GM12878 (cell line): ENCODE measurements around the gene CBFB. TPM values are rescaled to one million over a fixed set of nuclear protein-coding genes. Genes with fewer than 3 reads are reported as not detected.

Experiments
- ATAC-seq: fragments of 200-7000 bp; cut with Tn5 transposase; 3 replicates; pipeline ENCODE4 v1.9.1; 2020; ENCODE audit warnings: mild to moderate bottlenecking, moderate library complexity
- BruUV-seq: library from RNA; stranded (reverse); fragments of 400-500 nt; replicated peaks from 2 replicates; lab custom pipeline; 2021; lab: Mats Ljungman, UMichigan
- CTCF ChIA-PET: fragments of 300-600 bp; sonication (Branson Sonifier 250); formaldehyde crosslinking; extraction: SDS; loops from one replicate; lab custom pipeline; 2021; ENCODE audit warnings: inconsistent platforms; lab: Yijun Ruan, JAX
- POLR2A ChIA-PET: fragments of 350-600 bp; formaldehyde crosslinking; extraction: SDS; loops from one replicate; lab custom pipeline; 2021; ENCODE audit warnings: inconsistent platforms; lab: Charles Lee
- RAD21 ChIA-PET: fragments of 300-600 bp; sonication (Branson Sonifier 250); formaldehyde crosslinking; loops from one replicate; lab custom pipeline; 2023; ENCODE audit warnings: antibody characterized with exemption; ENCODE audit not compliant: unreplicated experiment; lab: Charles Lee
- SMC1A ChIA-PET: fragments of 300-600 bp; sonication (Branson Sonifier 250); formaldehyde crosslinking; loops from one replicate; lab custom pipeline; 2023; ENCODE audit not compliant: unreplicated experiment, uncharacterized antibody; lab: Charles Lee
- DNase-seq: peaks from one replicate; pipeline ENCODE4 v3.0.0-alpha.2; 2011; ENCODE audit warnings: low read depth, low spot score
- FAIRE-seq: peaks from 3 replicates; lab custom pipeline; 2011; peaks lifted over from hg19 to GRCh38; lab: Jason Lieb, UNC
- H2AFZ ChIP-seq: 2 replicates; pipeline ENCODE4 v1.6.0; 2011; ENCODE audit warnings: low read depth, low read length, control low read depth; ENCODE audit not compliant: control insufficient read depth
- H3K27ac ChIP-seq: 2 replicates; pipeline ENCODE4 v1.5.1; 2011; ENCODE audit warnings: control low read depth; ENCODE audit not compliant: control insufficient read depth, insufficient read depth
- H3K27me3 ChIP-seq, 2 experiments: replicated peaks in 1 of 2; 2 replicates each; pipeline versions ENCODE4 v1.6.0 to v1.6.1; 2011; ENCODE audit warnings: low read length in 1 of 2; ENCODE audit not compliant: control insufficient read depth in 2 of 2, insufficient read depth in 2 of 2
- H3K36me3 ChIP-seq, 2 experiments: 2 replicates each; pipeline ENCODE4 v1.5.1; 2011; ENCODE audit warnings: low read length in 1 of 2; ENCODE audit not compliant: control insufficient read depth in 2 of 2, insufficient read depth in 2 of 2
- H3K4me1 ChIP-seq: 2 replicates; pipeline ENCODE4 v1.6.1; 2011; ENCODE audit warnings: mild to moderate bottlenecking, low read length, moderate library complexity, mixed read lengths; ENCODE audit not compliant: control insufficient read depth, insufficient read depth
- H3K4me2 ChIP-seq: 2 replicates; pipeline ENCODE4 v1.6.0; 2011; ENCODE audit warnings: control low read depth; ENCODE audit not compliant: control insufficient read depth, insufficient read depth
- H3K4me3 ChIP-seq: fragments of 200-600 bp; sonication (generic); 2 replicates; pipeline ENCODE4 v1.5.1; 2016
- H3K79me2 ChIP-seq: 2 replicates; pipeline ENCODE4 v1.6.0; 2011; ENCODE audit warnings: low read length; ENCODE audit not compliant: control insufficient read depth, insufficient read depth
- H3K9ac ChIP-seq: 2 replicates; pipeline ENCODE4 v1.8.0; 2011; ENCODE audit warnings: low read length, control low read depth, mixed read lengths; ENCODE audit not compliant: control insufficient read depth, insufficient read depth
- H3K9me3 ChIP-seq: replicated peaks from 3 replicates; pipeline ENCODE4 v1.5.1; 2011; ENCODE audit warnings: mild to moderate bottlenecking, low read length; ENCODE audit not compliant: control insufficient read depth, insufficient read depth
- H4K20me1 ChIP-seq: 2 replicates; pipeline ENCODE4 v1.6.0; 2011; ENCODE audit not compliant: control insufficient read depth, insufficient read depth
- E2F8 ChIP-seq: fragments of 450-650 bp; IDR thresholded peaks from 2 replicates; pipeline ENCODE4 v1.6.1; 2018; ENCODE audit warnings: mild to moderate bottlenecking, low read depth, moderate library complexity; ENCODE audit not compliant: partially characterized antibody
- ETV6 ChIP-seq, 2 experiments: fragments of 450-650 bp in 1 of 2; IDR thresholded peaks in 1 of 2; conservative IDR thresholded peaks in 1 of 2; 2 replicates each; pipeline ENCODE4 v1.6.1; 2014; ENCODE audit warnings: antibody characterized with exemption in 1 of 2, borderline replicate concordance in 1 of 2, low read depth in 1 of 2, mild to moderate bottlenecking in 1 of 2, moderate library complexity in 1 of 2
- NKRF ChIP-seq: fragments of 450-650 bp; conservative IDR thresholded peaks from 2 replicates; pipeline ENCODE4 v1.6.1; 2017; ENCODE audit warnings: mild to moderate bottlenecking, moderate library complexity
- RAD51 ChIP-seq: fragments of 450-650 bp; IDR thresholded peaks from 2 replicates; pipeline ENCODE4 v1.6.1; 2016; ENCODE audit warnings: moderate library complexity, mild to moderate bottlenecking, inconsistent platforms
- SMC3 ChIP-seq: IDR thresholded peaks from 2 replicates; pipeline ENCODE4 v1.6.1; 2011; ENCODE audit warnings: low read length, improper control_type of control experiment, borderline replicate concordance
- SUZ12 ChIP-seq: fragments of 200-600 bp; sonication (generic); IDR thresholded peaks from one replicate; pipeline ENCODE4 v1.6.1; 2018; ENCODE audit warnings: antibody characterized with exemption, mild to moderate bottlenecking; ENCODE audit not compliant: unreplicated experiment
- TAF1 ChIP-seq: IDR thresholded peaks from 2 replicates; pipeline ENCODE4 v1.6.1; 2011; ENCODE audit warnings: mild to moderate bottlenecking, low read depth, low read length, borderline replicate concordance
- TARDBP ChIP-seq: IDR thresholded peaks from 2 replicates; pipeline ENCODE4 v1.6.1; 2016; ENCODE audit warnings: borderline replicate concordance
- USF1 ChIP-seq: IDR thresholded peaks from 2 replicates; pipeline ENCODE4 v1.6.1; 2011; ENCODE audit warnings: borderline replicate concordance, low read depth, mild to moderate bottlenecking, moderate library complexity, mixed read lengths, low read length; ENCODE audit not compliant: insufficient read depth; ENCODE audit errors: extremely low read length
- ZBED1 ChIP-seq: IDR thresholded peaks from 2 replicates; pipeline ENCODE4 v1.6.1; 2016; ENCODE audit warnings: borderline replicate concordance
- WGBS: methylation state at CpG from one replicate; pipeline ENCODE4 v1.1.6; 2016; ENCODE audit warnings: low lambda C conversion rate; ENCODE audit not compliant: insufficient replicate concordance, insufficient coverage; ENCODE audit errors: missing lambda C conversion rate; 5-methylcytosine and 5-hydroxymethylcytosine counted together
- in situ Hi-C: fragments of 300-500 bp; cut with MboI; formaldehyde crosslinking; loops from 9 replicates; pipeline ENCODE4 v1.14.3; 2018; ENCODE audit warnings: mixed read lengths
- intact Hi-C: fragments of 100-400 bp; cut with micrococcal nuclease; formaldehyde crosslinking; loops from one replicate; pipeline ENCODE4 v1.14.2; 2022; ENCODE audit not compliant: unreplicated experiment
- polyA plus RNA-seq, 11 experiments: library from polyadenylated mRNA; depleted of rRNA in 4 of 11; unstranded in 6 of 11; stranded (reverse) in 5 of 11; fragments of >200 nt; fragmentation: Nextera tagmentation in 4 of 11; fragmentation: Illumina TruSeq in 1 of 11; extraction: Ambion mirVana in 4 of 11; extraction: Trizol in 1 of 11; gene quantifications; 1 replicate in 1 of 11; 2 replicates in 10 of 11; pipeline versions ENCODE4 v1.2.1 to v1.2.3, GENCODE V29; 2011 to 2016; ENCODE audit warnings: inconsistent platforms in 2 of 11, missing spikeins in 2 of 11, low read depth in 1 of 11
- total RNA-seq, 4 experiments: library from RNA; depleted of rRNA in 3 of 4; stranded (reverse); fragments of >200 nt in 3 of 4; fragmentation: Illumina TruSeq in 1 of 4; extraction: Trizol in 1 of 4; gene quantifications; 2 replicates each; pipeline versions ENCODE4 v1.2.1 to v1.2.3, GENCODE V29; 2013 to 2021

CBFB gene
- total and polyA plus RNA-seq, 10 of the 15 experiments (the other 5 are each of a cell fraction or from before 2014, with no cell fraction given), result 25.3 to 83.8 (median 65.7) TPM

- CTCF ChIA-PET, result interaction anchor here (0.8 to 1.2 kb wide), 2 partner anchors 32 to 36 kb away, joined by 3 read pairs; no protein-coding TSS in a partner anchor
These were observed 39.3 kb downstream of the CBFB start for GRCh38 chr16:67068212-67068753.

GRCh38 chr16:67071476-67072048, 42.6 kb downstream of the CBFB start:
- 94% methylated on average over 4 of the region's 4 CpGs for WGBS
- in situ Hi-C loops, result no loop called here
- Histone ChIP-seq H3K9ac (no peak overlapping the region), H2AFZ (no peak overlapping the region), H3K4me1 (no peaks in the 10 kb centered on the region), H3K4me3 (no peak overlapping the region), H3K27me3 (no peaks in the 10 kb centered on the region), H3K79me2 (no peaks in the 10 kb centered on the region), H3K36me3 (peaks cover 11 to 22% of the 10 kb centered on the region in 2 experiments), H3K27ac (no peak overlapping the region), H4K20me1 (no peaks in the 10 kb centered on the region), H3K4me2 (no peak overlapping the region), H3K9me3 (no peaks in the 10 kb centered on the region)
- RAD21 ChIA-PET, result no interaction called here
- SMC1A ChIA-PET, result interaction anchor here (1.3 to 1.4 kb wide), 2 partner anchors 18 to 29 kb away, joined by 3 read pairs; no protein-coding TSS in a partner anchor
- POLR2A ChIA-PET, result interaction anchor here (0.6 kb wide), 1 partner anchor 18 kb away, joined by 7 read pairs; no protein-coding TSS in a partner anchor
- CTCF ChIA-PET, result interaction anchor here (1.5 kb wide), 1 partner anchor 84 kb away, joined by 3 read pairs; no protein-coding TSS in a partner anchor
- FAIRE-seq, result no peak
- DNase-seq, result no peak
- no TSS peak for BruUV-seq
- no peak for ATAC-seq
- intact Hi-C loops, result no loop called here
- TF ChIP-seq NKRF (no peak), SUZ12 (no peak), TARDBP (no peak), RAD51 (no peak), USF1 (no peak), TAF1 (no peak), ZBED1 (no peak), E2F8 (no peak)

More at GRCh38 chr16:67068212-67068753, 39.3 kb downstream of the CBFB start:
- SMC1A ChIA-PET, result interaction anchor here (0.9 to 1.5 kb wide), 3 partner anchors 13 to 50 kb away, joined by 3 to 5 read pairs (median 4); no protein-coding TSS in a partner anchor
- POLR2A ChIA-PET, result interaction anchor here (0.6 to 1.2 kb wide), 3 partner anchors 19 to 179 kb away, joined by 3 to 6 read pairs (median 3); no protein-coding TSS in a partner anchor
- RAD21 ChIA-PET, result interaction anchor here (1.2 kb wide), 1 partner anchor 37 kb away, joined by 4 read pairs; no protein-coding TSS in a partner anchor
- Histone ChIP-seq H4K20me1 (no peaks in the 10 kb centered on the region), H3K27ac (no peak overlapping the region), H3K79me2 (peaks cover 13% of the 10 kb centered on the region), H3K4me3 (no peak overlapping the region), H3K27me3 (no peaks in the 10 kb centered on the region), H3K9ac (no peak overlapping the region), H2AFZ (no peak overlapping the region), H3K9me3 (no peaks in the 10 kb centered on the region), H3K4me2 (no peak overlapping the region), H3K4me1 (peaks cover 4% of the 10 kb centered on the region), H3K36me3 (peaks cover 11 to 21% of the 10 kb centered on the region in 2 experiments)
- 95% methylated on average over 2 of the region's 2 CpGs for WGBS
- TF ChIP-seq SMC3 (no peak), ETV6 (conservative IDR thresholded peaks at IDR 0.05 in 1 of 2, IDR thresholded peaks at IDR 0.05 in 1 of 2; ENCODE audit: borderline replicate concordance in 1 of 2, low read depth in 1 of 2) (no peak)
- FAIRE-seq, result no peak
- ATAC-seq, result no peak
- DNase-seq, result no peak
- no TSS peak for BruUV-seq
- in situ Hi-C loops, result no loop called here
- intact Hi-C loops, result no loop called here
